Left lobe of liver (tissue), 2 donors: ENCODE data around the gene XRCC4. TPM values are rescaled to one million over a fixed set of nuclear protein-coding genes. Genes with fewer than 3 reads are reported as not detected.
"Not testable (repeated sequence)": the region's sequence is repeated elsewhere in the genome, so short reads cannot be mapped to it uniquely, and the experiment has no call there.

Experiments used
- ATAC-seq: fragments of 200-7000 bp; cut with Tn5 transposase; one replicate; pipeline ENCODE4 v1.9.1; 2020; ENCODE audit warnings: mild to moderate bottlenecking, moderate library complexity
- DNase-seq: peaks from one replicate; pipeline ENCODE4 v3.0.0-alpha.2; 2020; ENCODE audit warnings: low spot score
- total RNA-seq: library from RNA; stranded (reverse); gene quantifications from one replicate; pipeline ENCODE4 v1.2.1, GENCODE V29; 2021
- donor health status: DM: no; HTN: no; CAD: no; lungs with moderate emphysema.
- donor health status: DM: no; HTN: yes; CAD: no.

XRCC4 gene
- total RNA-seq, 1 donor from 2014 or later = 1.8 TPM

DNA sequence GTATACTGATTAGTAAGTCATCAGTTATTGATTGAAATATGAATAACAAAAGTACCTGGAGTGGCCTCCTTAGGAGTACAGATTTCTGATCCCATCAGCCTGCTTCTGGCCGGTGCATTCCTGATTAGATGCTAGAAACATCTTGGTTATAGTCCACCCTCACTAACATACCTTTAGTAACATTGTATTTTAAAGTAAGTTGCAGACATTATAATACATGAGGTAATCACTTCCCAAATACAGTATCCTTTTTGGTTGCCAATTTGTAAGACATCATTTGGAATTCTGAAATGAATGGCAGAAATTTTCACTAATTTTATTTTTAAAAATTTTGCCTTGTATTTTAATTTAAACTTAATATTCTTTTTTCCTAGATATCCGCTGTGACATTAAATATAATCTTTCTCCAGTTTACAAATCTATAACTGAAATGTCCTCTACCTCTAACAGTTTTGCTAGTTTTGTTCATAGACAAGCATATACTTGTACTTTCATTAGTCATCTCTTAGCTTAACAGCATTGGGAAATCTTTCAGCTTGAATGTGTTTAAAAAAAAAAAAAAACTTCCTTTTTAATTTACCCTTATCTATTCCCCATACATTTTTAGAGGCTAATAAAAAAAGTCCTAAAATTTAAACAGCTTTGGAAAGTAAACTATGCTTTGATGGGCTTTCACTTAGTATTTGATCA, 178.9 kb downstream of the XRCC4 start:
- ATAC-seq (no peak), DNase-seq (no peak)

DNA sequence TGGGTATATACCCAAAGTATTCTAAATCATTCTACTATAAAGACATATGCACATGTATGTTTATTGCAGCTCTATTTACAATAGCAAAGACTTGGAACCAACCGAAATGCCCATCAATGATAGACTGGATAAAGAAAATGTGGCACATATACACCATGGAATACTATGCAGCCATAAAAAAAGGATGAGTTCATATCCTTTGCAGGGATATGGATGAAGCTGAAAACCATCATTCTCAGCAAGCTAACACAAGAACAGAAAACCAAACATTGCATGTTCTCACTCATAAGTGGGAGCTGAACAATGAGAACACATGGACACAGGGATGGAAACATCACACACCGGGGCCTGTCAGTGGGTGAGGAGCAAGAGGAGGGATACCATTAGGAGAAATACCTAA, 180.3 kb downstream of the XRCC4 start:
- ATAC-seq, DNase-seq: not testable (repeated sequence)

- ATAC-seq (no peak), DNase-seq (no peak)
Observed at GRCh38 chr5:83265318-83265717, 188.0 kb downstream of the XRCC4 start.

GRCh38 chr5:83270311-83270710, 193.0 kb downstream of the XRCC4 start:
- ATAC-seq = no peak

DNA sequence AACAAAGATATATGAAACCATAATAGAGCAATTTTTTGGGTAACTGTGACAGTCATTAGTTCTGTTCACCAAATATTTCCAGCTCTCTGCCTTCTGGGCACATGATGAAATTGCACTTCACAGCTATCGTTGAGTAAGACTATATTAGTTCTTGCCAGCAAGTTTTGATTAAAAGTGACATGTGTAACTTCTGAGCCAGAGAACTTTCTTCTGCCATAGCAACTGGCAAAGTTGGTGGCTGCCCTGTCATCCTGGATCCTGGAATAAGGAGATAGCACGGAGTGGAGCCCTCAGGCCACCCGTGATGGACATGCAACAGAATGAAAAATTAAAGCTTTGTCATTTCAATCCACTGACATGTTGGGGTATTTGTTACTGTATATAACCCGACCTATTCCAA, 199.8 kb downstream of the XRCC4 start:
- no peak for ATAC-seq

More at GRCh38 chr5:83270311-83270710, 193.0 kb downstream of the XRCC4 start:
- DNase-seq = no peak

DNA sequence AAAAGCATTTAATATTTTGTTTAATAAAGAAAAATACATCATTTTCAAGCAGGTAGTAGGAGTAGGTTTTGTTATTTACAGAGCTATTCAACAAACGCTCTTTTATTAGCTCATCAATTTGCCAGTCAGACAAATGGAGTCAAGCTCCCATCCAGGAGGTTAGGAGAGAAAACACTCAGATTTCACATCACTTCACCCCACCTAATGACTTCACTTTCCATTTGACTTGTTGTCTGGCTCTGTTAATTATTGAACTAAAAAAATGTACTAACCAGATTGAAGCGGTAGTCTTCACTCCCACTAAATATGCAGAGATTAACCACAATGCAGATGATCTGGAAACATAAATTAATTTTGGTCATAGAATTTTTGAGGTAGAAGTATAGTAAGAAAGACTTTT, 200.6 kb downstream of the XRCC4 start:
- DNase-seq (no peak), ATAC-seq (no peak)

More for the DNA sequence above, 199.8 kb downstream of the XRCC4 start:
- DNase-seq = no peak

DNA sequence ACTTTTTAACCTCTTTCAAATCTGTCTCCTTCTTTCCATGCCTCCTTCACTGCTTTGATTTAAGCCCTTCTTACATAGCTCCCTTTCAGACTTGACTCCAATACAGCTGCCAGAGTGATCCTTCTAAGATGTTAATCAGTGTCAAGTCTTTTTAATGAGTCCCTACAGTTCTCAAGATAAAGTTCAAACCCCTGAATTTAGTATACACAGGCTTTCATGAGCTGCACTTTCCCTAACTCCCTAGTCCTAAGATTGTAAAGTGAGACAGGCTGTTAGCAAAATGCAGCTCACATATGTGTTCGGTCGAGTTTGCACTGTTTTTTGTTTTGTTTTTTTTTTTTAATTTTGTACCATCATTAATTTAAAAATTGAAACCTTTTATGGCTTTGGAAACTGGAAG, 203.8 kb downstream of the XRCC4 start:
- no peak for ATAC-seq
- DNase-seq = no peak

DNA sequence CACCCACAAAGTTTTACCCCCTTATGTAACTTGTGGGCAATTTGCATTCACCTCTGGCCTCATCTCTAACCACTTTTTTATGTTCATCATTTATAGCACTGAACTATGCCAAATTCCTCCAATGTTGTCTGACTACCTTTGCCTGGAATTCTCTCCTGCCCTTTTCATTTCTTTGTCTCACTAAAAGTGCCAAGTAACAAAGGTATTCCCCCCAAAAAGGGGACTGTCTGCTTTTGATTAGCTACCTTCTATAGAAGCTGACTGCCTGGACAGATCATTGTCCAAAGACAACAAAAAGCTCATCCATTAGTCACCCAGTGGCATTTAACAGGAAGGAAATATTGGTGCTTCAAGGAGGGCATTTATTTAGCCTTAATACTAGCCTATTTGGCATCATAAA, 204.3 kb downstream of the XRCC4 start:
- ATAC-seq = no peak

DNA sequence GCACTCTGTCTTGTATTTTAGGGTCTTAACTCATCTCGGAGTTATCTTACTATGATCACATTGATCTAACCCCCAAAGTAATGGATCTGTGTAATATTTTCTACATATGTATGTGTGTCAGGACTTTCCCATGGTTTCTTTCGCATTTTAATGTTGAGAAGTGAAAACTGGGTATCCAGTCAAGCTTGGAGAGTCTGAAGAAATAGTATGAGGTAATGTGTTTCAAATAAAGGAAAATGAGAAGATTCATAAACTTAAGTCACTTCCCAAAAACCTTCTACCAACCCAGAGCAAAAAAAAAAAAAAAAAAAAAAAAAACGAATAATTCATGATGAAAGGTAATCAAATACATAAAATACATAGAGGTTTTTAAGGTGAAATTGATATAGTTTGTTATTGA, 206.4 kb downstream of the XRCC4 start:
- DNase-seq (no peak), ATAC-seq (no peak)

More for the DNA sequence above, 204.3 kb downstream of the XRCC4 start:
- no peak for DNase-seq

DNA sequence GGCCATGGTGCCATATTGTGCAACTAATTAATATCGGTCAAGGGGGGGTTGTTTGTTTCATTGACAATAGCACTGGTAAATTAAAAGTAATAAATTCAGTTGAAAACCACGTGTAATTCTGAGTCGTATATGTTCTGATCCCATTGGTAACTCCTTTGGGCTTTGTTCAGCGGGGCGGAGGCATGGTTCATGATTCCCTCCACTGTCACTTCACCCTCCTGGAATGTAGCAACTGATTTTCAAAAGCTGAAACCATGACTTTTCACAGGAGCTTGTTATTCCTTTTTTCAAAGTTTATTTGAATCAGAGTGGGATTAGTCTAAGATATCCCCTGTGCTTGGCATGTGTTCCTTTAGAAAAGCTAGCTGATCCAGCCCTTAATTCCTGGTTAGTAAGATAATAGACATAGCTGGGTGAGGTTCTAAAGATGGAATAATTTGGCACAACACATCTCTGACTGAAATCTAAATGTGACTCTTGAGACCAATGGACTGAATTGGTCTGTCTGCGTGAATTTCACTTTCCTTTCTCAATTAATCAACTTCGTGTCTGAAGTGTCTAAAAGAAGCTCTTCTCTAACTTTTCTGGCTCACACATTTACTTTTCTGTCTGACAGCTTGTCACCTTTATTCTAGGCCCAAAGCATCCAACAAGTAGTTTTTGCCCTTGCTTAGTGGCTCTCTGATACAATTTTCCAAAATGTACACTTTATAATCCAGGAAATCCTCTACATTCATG, 208.5 kb downstream of the XRCC4 start:
- ATAC-seq = no peak
- no peak for DNase-seq

DNA sequence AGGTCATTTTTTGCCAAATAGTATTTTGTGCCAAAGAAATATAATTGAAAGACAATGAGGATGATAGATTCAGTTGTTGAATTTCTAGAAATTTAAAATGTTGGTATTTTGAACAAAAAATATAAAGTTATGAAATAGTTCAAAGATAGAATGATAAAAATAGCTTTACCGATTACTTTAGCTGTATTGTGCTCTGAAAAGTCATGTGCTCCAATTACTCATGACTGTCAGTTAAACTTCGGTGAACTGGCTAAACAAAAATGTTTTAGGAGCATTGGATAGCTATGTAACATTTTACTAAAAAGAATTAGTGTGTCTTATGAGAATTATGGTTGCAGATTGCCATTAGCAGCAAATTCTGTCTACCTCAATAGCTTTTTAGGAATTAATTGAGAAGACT, 216.9 kb downstream of the XRCC4 start:
- no peak for DNase-seq
- no peak for ATAC-seq

GRCh38 chr5:83299353-83299752, 222.0 kb downstream of the XRCC4 start:
- no peak for ATAC-seq
- DNase-seq = no peak

- DNase-seq = no peak
Observed at GRCh38 chr5:83306572-83307241, 229.4 kb downstream of the XRCC4 start.

DNA sequence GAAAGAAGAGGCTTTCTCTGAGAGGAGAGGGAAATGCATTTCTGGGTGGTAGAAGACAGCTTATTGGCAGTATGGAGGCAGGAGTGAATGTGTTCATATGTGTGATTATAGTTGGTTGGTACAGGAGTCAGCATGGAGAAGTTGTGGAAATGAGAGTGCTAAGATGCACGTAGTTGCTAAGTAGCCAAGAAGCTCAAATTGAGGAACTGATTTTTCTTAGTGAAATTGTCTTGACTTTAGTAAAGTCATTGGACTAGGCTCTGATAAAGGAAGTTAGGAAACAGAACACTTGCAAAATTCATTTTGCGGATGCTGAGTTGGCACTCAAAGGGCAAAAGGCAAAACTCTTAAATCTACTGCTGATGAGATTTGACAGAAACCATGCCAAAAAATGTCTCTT, 235.3 kb downstream of the XRCC4 start:
- DNase-seq = no peak
- peak; percentile 42 for ATAC-seq

More at GRCh38 chr5:83306572-83307241, 229.4 kb downstream of the XRCC4 start:
- ATAC-seq = peak; percentile 42

DNA sequence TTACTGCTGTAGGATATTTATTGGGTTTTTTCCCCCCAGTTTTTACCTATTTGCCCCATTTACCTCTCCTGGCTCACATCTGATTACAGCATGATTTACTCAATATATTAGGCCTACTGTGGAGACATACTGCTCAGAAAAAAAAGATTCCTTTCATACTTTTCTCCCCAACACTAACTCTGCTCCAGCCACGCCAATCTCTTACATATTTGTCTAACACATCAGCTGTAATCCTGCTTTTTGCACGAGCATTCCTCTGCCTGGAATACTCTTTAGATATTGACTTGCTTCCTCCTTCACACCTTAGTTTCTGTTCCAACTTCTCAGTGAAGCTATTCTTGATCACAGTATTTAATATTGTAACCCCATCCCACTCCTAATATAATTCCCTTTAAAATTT, 236.1 kb downstream of the XRCC4 start:
- ATAC-seq (no peak), DNase-seq (no peak)

GRCh38 chr5:83321483-83322055, 244.2 kb downstream of the XRCC4 start:
- ATAC-seq = no peak
- no peak for DNase-seq

- no peak for DNase-seq
- ATAC-seq = no peak
Observed at GRCh38 chr5:83322273-83322924, 245.1 kb downstream of the XRCC4 start.

DNA sequence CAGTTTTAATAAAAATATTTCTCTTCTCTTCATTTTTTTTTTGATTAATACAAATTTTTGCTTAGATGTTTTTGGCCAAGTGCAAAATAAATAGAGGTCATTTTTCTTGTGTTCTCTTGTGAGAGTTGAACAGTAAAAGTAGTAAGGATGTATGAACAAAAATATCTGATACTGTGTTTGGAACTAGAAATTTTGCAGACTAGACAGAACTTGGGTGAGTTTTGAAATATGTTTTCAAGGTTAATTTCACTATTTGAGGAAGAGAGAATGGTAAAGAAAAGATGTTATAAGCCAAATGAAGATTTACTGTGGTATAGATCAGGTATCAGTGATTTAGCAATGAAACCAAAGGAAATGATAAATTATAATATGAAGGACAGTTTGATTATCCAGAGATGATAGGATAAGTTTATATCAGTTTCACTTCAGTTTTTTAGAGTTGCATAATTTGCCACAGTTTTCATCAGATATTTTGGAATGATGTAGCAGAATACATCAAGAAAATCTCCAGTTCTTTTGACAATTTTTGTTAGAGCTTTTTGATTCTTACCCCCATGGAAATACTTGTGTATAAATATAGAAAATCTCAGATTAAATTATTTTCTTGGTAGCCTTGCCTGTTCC, 246.3 kb downstream of the XRCC4 start:
- ATAC-seq (no peak), DNase-seq (no peak)

GRCh38 chr5:83331842-83332241, 254.5 kb downstream of the XRCC4 start:
- no peak for DNase-seq

GRCh38 chr5:83337453-83338035, 260.2 kb downstream of the XRCC4 start:
- DNase-seq = no peak

More at GRCh38 chr5:83331842-83332241, 254.5 kb downstream of the XRCC4 start:
- no peak for ATAC-seq

More at GRCh38 chr5:83337453-83338035, 260.2 kb downstream of the XRCC4 start:
- ATAC-seq = no peak
